Pancreas (tissue), 10 donors: ENCODE measurements around the gene ZFP57. TPM values are rescaled to one million over a fixed set of nuclear protein-coding genes. Genes with fewer than 3 reads are reported as not detected.

ENCODE experiments used
- ATAC-seq, 4 donors: fragments of 200-7000 bp; cut with Tn5 transposase; one replicate each; pipeline versions ENCODE4 v1.8.0 to v1.9.1; 2020; ENCODE audit warnings: mild to moderate bottlenecking in 4 of 4, moderate library complexity in 4 of 4
- DNase-seq, 6 donors: peaks; one replicate each; pipeline ENCODE4 v3.0.0-alpha.2; 2020
- FAIRE-seq: peaks from 2 replicates; lab custom pipeline; 2012; peaks lifted over from hg19 to GRCh38; lab: Jason Lieb, UNC
- H3K27ac ChIP-seq, 4 donors: fragments of 200-600 bp; sonication (generic); 1 replicate in 3 of 4; 2 replicates in 1 of 4; pipeline versions ENCODE4 v1.5.0 to v1.8.0; 2020
- H3K27me3 ChIP-seq, 4 donors: fragments of 200-600 bp; one replicate each; pipeline ENCODE4 v1.8.0; 2021
- H3K36me3 ChIP-seq, 3 donors: fragments of 200-600 bp; sonication (generic) in 1 of 3; one replicate each; pipeline versions ENCODE4 v1.5.0 to v1.8.0; 2020 to 2021
- H3K4me1 ChIP-seq, 3 donors: fragments of 200-600 bp; one replicate each; pipeline ENCODE4 v1.8.0; 2021
- H3K4me3 ChIP-seq, 4 donors: fragments of 200-600 bp; sonication (generic) in 2 of 4; one replicate each; pipeline versions ENCODE4 v1.5.0 to v1.8.0; 2020 to 2021
- H3K9me3 ChIP-seq, 4 donors: fragments of 200-600 bp; one replicate each; pipeline ENCODE4 v1.8.0; 2021
- WGBS, 2 donors: extraction: QIAGEN DNeasy Blood & Tissue Kit; methylation state at CpG; one replicate each; pipeline ENCODE4 v1.1.7; 2013; 5-methylcytosine and 5-hydroxymethylcytosine counted together
- intact Hi-C, 3 donors: fragments of 100-400 bp; cut with DNase I; formaldehyde crosslinking; loops; one replicate each; pipeline versions ENCODE4 v1.11.1 to v1.14.2; 2022
- polyA plus RNA-seq, 2 donors: library from polyadenylated mRNA; stranded (reverse); fragments of 200-250 nt; gene quantifications; one replicate each; pipeline ENCODE4 v1.2.3, GENCODE V29; 2013
- total RNA-seq, 6 donors: library from RNA; stranded (reverse); fragmentation: NEBNext Ultra II Directional in 4 of 6; extraction: Animal tissue kit (Norgen Biotek cat#: 25700) in 4 of 6; gene quantifications; one replicate each; pipeline versions ENCODE4 v1.2.1 to v1.2.4, GENCODE V29; 2021 to 2023
- TF ChIP-seq, protein P1 (sequence below), 4 donors: fragments of 200-600 bp; sonication (generic) in 3 of 4; IDR thresholded peaks; one replicate each; pipeline versions ENCODE4 v1.5.0 to v1.8.0; 2021; ENCODE audit warnings: antibody characterized with exemption in 4 of 4
- donor health status: healthy with polysubstance abuse.
- donor health status: DM: no; HTN: no; CAD: no; lungs with moderate emphysema.
- donor health status: DM: no; HTN: no; CAD: no.
- donor health status: control.
- donor health status: control.
- donor health status: Bipolar disorder and iron deficiency.
- donor health status: DM: yes; HTN: yes; CAD: no.
- donor health status: DM: no; HTN: no; CAD: no.
- donor health status: DM: no; HTN: no; CAD: no.
- donor health status: DM: yes; HTN: yes; CAD: no.

The ZFP57 gene
- total and polyA plus RNA-seq, 8 donors, result 0.09 to 1.1 (median 0.12) TPM; not detected in 5

DNA sequence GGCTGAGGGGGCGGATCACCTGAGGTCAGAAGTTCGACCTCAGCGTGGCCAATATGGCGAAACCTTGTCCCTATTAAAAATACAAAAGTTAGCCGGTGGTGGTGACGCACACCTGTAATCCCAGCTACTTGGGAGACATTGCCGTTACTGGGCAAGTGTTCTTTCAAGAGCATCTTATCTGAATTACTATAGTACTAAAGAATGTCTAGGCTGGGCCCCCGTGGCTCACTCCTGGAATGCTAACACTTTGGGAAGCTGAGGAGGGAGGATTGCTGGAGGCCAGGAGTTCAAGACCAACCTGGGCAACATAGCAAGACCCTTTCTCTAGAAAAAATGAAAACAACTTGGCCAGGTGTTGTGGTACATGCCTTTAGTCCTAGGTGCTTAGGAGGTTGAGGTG is 859 bp upstream of the ZFP57 start:
- Histone ChIP-seq H3K9me3 (no peaks in the 10 kb centered on the region), H3K27me3 (peaks cover 0 to 3% (median 0%) of the 10 kb centered on the region in 4 donors), H3K4me3 (no peak overlapping the region), H3K36me3 (no peaks in the 10 kb centered on the region), H3K4me1 (no peaks in the 10 kb centered on the region), H3K27ac (no peak overlapping the region)
- intact Hi-C loops, result no loop called here
- no peak for ATAC-seq
- no peak for FAIRE-seq
- 82 to 85% methylated on average over 8 of the region's 8 CpGs for whole genome bisulfite sequencing, 2 donors
- no peak for DNase-seq
- TF ChIP-seq, protein P1, sequence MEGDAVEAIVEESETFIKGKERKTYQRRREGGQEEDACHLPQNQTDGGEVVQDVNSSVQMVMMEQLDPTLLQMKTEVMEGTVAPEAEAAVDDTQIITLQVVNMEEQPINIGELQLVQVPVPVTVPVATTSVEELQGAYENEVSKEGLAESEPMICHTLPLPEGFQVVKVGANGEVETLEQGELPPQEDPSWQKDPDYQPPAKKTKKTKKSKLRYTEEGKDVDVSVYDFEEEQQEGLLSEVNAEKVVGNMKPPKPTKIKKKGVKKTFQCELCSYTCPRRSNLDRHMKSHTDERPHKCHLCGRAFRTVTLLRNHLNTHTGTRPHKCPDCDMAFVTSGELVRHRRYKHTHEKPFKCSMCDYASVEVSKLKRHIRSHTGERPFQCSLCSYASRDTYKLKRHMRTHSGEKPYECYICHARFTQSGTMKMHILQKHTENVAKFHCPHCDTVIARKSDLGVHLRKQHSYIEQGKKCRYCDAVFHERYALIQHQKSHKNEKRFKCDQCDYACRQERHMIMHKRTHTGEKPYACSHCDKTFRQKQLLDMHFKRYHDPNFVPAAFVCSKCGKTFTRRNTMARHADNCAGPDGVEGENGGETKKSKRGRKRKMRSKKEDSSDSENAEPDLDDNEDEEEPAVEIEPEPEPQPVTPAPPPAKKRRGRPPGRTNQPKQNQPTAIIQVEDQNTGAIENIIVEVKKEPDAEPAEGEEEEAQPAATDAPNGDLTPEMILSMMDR (IDR thresholded peaks at IDR 0.05), result no peak

DNA sequence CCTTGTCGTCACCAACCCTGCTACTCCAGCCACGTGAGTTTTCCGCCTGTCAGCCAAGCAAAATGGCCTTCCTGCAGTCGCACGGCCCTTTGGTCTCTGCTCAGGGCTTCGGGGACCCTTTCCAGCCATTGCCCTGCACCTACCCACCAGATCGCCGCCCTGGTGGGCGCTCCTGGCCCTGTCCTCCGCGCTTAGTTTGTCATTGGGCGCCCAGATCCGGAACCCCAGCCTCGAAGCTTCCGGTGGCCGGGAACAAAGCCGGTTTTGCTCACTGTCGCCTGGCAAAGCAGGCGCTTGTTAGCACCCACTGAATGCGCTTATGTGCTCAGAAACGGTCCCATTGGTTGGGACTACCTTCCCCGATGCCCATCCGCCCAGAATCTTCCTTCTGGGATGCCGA is 536 bp downstream of the ZFP57 start:
- no peak overlapping the region for H3K4me3 ChIP-seq
- no peaks in the 10 kb centered on the region for H3K9me3 ChIP-seq
- H3K36me3 ChIP-seq, result no peaks in the 10 kb centered on the region
- no peak overlapping the region for H3K27ac ChIP-seq
- intact Hi-C loops, result no loop called here
- H3K4me1 ChIP-seq, result no peaks in the 10 kb centered on the region
- H3K27me3 ChIP-seq, result peaks cover 0 to 3% (median 0%) of the 10 kb centered on the region in 4 donors
- FAIRE-seq (no peak), DNase-seq (no peak), ATAC-seq (no peak)
- TF ChIP-seq, protein P1 (IDR thresholded peaks at IDR 0.05), result no peak
- WGBS, 2 donors, result 51 to 84% methylated on average over 24 of the region's 24 CpGs

DNA sequence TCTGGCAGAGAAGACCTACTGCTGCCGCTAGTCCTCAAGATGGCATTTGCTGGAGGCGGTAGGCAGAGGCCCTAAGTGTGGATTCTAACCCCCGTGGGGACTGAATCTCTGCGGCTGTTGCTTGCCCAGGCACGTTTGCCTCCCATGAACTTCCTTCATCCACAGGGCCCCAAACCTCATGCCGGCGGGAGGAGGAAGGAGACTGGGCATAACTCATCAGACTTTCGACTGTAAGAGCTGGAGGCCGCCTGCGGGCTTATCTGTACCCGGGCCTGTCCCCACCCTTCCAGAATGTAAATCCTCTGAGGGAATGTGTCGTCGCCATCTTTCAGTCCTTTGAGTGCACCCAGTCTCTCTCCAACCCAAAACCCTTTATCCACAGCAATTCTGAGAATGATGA is 990 bp downstream of the ZFP57 start:
- intact Hi-C loops, result no loop called here
- H3K27ac ChIP-seq, result no peak overlapping the region

DNA sequence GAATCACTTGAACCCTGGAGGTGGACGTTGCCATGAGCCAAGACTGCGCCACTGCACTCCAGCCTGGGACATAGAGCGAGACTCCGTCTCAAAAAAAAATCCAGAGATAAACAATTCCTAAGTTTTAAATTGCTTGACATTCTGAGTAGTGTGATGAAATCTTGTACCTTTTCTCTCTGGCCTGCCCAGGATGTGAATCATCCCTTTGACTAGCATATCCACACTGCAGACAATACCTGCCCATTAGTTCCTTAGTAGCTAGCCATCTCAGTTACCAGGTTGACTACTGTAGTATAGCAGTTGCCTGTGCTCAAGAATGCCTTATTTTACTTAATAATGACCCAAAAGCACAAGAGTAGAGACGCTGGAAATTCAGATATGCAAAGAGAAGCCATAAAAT is 2.8 kb downstream of the ZFP57 start:
- TF ChIP-seq, protein P1 (IDR thresholded peaks at IDR 0.05), result no peak
- FAIRE-seq (no peak), ATAC-seq (no peak), DNase-seq (no peak)
- H3K36me3 ChIP-seq, result no peaks in the 10 kb centered on the region
- no peak overlapping the region for H3K4me3 ChIP-seq
- H3K9me3 ChIP-seq, result no peaks in the 10 kb centered on the region
- no peak overlapping the region for H3K27ac ChIP-seq
- no peaks in the 10 kb centered on the region for H3K4me1 ChIP-seq
- intact Hi-C loops, result no loop called here
- no peaks in the 10 kb centered on the region for H3K27me3 ChIP-seq
- WGBS, 2 donors, result 80% methylated on average over 5 of the region's 5 CpGs

More for the DNA sequence above, 990 bp downstream of the ZFP57 start:
- no peak for DNase-seq
- no peak for ATAC-seq
- 74 to 80% methylated on average over 13 of the region's 13 CpGs for WGBS, 2 donors
- no peaks in the 10 kb centered on the region for H3K4me1 ChIP-seq
- FAIRE-seq, result no peak
- TF ChIP-seq, protein P1 (IDR thresholded peaks at IDR 0.05), result no peak
- no peak overlapping the region for H3K4me3 ChIP-seq
- no peaks in the 10 kb centered on the region for H3K9me3 ChIP-seq
- H3K36me3 ChIP-seq, result no peaks in the 10 kb centered on the region
- H3K27me3 ChIP-seq, result no peaks in the 10 kb centered on the region

DNA sequence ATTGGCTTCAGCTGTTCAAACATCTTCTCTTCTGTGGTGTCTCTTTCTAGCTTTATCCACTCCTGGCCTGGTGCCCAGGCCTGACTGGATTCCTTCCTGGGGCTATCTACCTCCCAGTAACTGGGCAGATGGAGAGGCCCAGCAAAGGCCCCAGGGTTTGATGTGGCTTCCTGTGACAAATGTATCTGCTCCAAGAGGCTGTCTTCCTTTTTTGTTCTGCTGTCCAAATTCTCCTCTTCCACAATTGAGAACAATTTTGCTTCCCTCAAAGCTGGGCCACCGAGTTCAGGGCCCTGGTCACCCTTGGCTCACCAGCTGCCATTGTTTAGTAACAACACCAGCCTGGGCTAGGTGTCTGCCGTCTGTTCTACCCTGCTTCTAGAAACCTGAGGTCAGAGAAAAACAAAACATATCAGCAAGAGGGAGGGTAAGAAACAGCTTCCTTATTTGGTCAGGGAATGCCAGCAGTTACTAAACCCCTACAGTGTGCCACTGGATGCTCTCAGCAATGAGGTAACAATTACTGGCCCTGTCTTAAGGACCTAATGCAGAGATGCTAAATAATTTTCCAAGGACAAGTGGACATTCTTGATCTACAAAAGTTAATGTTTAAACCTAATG is 3.9 kb downstream of the ZFP57 start:
- Histone ChIP-seq H3K4me3 (no peak overlapping the region), H3K36me3 (no peaks in the 10 kb centered on the region), H3K27ac (no peak overlapping the region), H3K9me3 (no peaks in the 10 kb centered on the region), H3K27me3 (no peaks in the 10 kb centered on the region), H3K4me1 (no peaks in the 10 kb centered on the region)
- intact Hi-C loops, result no loop called here
- no peak for FAIRE-seq
- WGBS, 2 donors, result 39 to 41% methylated on average over 2 of the region's 2 CpGs
- ATAC-seq, result peak in 1 of 4 donors; percentile 24
- DNase-seq, result no peak
- TF ChIP-seq, protein P1 (IDR thresholded peaks at IDR 0.05), result no peak
